ENCODE measurements around the gene SLX9.

Gene SLX9

DNA sequence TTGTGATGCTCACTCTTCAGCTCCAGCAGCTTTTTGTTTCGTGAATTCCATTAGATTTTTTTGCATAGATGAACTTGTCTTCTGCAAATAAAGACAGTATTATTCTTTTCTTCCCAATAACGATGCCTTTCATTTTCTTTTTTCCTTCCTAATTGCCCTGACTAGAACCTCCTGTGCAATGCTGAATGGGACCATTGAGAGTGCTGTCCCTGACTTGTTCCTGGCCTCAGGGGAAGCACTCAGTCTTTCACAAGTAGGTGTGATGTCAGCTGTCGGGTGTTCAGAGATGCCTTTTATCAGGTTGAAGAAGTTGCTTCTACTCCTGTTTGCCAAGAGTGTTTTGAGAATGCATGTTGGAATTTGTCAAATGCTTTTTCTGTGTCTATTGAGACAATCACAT, 70.3 kb downstream of the SLX9 start:
- no peak for DNase-seq (ENCODE audit: low spot score)
- TF ChIP-seq, protein P1, sequence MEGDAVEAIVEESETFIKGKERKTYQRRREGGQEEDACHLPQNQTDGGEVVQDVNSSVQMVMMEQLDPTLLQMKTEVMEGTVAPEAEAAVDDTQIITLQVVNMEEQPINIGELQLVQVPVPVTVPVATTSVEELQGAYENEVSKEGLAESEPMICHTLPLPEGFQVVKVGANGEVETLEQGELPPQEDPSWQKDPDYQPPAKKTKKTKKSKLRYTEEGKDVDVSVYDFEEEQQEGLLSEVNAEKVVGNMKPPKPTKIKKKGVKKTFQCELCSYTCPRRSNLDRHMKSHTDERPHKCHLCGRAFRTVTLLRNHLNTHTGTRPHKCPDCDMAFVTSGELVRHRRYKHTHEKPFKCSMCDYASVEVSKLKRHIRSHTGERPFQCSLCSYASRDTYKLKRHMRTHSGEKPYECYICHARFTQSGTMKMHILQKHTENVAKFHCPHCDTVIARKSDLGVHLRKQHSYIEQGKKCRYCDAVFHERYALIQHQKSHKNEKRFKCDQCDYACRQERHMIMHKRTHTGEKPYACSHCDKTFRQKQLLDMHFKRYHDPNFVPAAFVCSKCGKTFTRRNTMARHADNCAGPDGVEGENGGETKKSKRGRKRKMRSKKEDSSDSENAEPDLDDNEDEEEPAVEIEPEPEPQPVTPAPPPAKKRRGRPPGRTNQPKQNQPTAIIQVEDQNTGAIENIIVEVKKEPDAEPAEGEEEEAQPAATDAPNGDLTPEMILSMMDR (IDR thresholded peaks at IDR 0.05; ENCODE audit: extremely low read depth, missing control alignments) = no peak

DNA sequence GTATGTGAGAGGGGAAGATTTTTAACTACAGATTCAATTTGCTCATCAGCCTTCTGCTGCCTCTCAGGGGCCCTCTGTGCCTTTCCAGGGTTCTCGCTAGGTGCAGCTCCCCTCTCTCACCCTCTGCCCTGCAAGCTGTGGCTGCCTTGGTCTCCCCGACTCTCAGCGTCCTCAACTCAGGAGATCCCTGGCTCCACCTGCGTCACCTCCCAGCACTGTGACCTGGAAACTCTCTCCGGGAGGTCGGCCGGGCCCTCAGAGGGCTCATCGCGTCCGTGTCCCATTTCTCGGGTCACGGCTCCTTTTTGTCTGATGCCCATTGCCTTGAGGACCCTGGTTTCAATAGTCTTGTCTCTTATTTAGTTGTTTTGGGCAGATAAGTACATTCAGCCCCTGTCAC, 71.0 kb downstream of the SLX9 start:
- TF ChIP-seq, protein P1 (IDR thresholded peaks at IDR 0.05; ENCODE audit: extremely low read depth, missing control alignments) = no peak
- no peak for DNase-seq (ENCODE audit: low spot score)

DNA sequence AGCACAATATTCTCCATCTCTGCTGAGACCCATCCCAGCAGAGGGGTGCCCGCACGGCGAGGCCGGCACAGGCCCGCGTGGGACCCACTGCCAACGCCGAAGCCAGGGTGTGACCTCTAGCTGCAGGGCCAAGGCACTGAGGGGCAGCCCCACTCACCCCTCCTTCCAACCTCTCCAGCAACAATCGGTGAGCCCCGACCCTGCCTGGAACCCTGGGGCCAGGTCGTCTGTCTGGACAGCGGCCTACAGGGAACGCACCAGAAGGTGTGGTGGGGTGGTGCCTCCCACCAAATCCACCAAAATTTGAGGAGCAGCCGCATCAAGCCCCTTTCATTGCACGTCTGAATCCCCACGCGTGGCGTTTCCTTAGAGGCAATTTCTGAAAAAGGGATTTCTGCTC, 71.6 kb downstream of the SLX9 start:
- TF ChIP-seq, protein P1 (IDR thresholded peaks at IDR 0.05; ENCODE audit: extremely low read depth, missing control alignments) = no peak
- no peak for DNase-seq (ENCODE audit: low spot score)

DNA sequence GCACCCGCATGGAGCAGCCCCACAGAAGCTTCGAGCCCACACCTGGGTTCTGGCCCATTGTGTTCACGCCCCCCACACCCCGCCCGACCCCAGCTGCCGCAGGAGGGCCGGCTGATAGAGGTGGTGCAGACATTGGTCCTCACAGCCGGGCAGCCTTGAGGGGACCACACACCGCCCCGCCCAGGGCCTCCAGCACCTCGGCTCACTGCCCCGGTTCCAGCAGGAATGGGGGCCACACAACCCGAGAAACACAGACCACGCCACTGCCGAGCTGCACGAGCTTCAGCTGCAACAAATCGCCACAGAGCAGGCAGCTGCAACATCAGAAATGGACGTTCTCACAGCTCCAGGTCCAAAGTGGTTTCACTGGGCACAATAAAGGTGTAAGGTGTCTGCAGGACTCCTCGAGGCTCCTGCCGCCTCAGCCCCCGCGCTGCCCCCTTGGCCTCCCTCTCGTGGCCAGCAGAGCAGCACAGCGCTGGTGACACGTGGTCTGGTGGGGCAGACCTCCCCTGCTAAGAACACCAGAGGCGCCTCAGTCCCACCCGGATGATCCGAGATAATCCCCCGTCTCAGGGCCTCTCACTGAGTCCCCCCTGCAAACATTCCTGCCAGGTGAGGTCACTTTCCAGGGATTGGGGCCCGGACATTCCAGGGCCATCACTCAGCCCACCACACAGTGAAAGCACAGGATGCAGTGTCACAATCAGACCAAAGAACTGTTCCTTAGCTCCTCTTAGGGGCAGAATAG, 72.3 kb downstream of the SLX9 start:
- TF ChIP-seq, protein P1 (IDR thresholded peaks at IDR 0.05; ENCODE audit: extremely low read depth, missing control alignments) = no peak

DNA sequence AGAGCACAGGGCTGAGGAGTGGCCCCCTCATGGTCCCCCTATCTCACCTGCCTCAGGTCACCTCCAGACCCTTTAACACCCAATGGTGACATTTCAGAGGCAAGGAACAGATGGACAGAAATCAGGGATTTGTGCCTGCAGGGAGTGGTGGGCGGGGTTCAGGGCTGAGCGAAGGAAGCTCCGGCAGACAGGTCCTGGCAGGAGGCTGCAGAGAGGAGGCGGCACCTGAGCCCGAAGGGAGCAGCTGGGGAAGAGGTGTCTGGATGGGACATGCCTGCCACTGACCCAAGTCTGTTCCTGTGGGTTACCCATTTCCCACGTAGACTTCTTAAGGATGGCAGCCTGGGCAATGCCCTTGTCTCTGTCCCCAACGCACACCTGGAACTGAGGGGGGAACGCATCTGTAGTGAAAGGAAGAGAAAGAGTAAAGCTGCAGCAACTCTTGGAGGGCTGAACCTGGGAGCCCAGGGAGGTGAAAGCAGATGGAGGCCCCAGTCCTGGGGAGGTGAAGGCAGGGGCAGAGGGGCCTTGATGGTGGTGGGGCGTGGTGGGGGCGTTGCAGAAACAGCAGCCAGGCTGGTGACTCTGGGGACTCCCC, 72.9 kb downstream of the SLX9 start:
- DNase-seq (ENCODE audit: low spot score) = no peak
- TF ChIP-seq, protein P1 (IDR thresholded peaks at IDR 0.05; ENCODE audit: extremely low read depth, missing control alignments) = no peak

More for the DNA sequence above, 72.3 kb downstream of the SLX9 start:
- no peak for DNase-seq (ENCODE audit: low spot score)

DNA sequence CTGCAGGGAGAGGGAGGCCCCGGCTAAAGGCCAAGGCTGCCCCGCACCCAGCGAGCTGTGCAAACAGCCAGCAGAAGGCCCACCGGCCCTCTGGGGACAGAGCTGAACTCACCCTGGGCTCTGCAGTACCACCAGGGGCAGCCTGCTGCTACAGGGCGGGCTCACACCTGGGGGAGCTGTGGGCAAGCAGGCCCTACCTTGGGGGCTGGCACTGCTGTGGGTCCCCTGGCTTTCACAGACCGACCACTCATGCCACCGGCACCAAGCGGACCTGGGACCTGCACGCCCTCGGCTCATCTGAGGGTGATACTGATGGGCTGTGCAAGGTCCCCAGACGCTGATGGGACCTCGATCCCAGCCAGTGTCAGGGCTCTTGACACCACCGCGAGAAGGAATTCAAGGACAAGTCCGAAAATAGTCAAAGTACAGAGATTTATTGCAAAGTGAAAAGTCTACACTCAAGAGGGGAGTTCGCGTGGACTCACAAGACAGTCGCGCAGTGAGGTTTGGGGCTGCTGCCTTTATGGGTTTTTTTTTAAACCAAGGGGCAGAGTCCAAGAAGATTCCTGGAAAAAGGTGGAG, 73.5 kb downstream of the SLX9 start:
- TF ChIP-seq, protein P1 (IDR thresholded peaks at IDR 0.05; ENCODE audit: extremely low read depth, missing control alignments) = no peak

DNA sequence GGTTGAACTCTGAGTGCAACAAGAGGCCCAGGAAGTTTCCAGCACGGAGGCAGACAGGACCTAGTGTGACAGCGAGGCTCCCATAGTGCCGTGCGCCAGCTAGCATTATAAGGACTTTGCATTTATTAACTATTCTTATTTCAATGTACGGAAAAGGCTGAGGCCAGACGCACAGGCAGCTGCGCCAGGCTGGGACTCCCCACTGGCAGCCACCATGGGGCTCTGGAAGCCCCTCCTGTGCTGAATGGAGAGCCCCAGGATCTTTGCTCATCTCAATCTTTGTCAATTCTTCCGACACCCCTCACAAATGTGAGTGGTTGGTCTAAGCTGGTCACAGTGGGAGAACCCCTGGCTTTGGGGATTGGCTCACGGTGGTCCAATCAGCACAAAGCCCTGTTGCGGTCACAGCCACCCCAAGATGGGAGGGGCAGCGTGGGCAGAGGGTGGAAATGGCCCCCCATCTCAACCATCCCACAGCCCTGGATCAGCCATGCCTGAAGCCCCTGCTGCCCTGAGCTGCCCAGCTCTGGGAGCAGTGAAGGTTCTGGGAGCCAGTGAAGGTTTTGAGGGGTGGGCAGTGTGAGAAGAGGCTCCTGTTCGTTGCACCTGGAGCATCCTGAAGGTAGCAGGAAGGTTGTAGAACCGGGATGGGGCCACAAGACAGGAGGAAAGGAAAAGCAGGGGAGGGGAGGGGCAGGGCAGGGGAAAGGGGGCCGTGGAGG, 75.1 kb downstream of the SLX9 start:
- TF ChIP-seq, protein P1 (IDR thresholded peaks at IDR 0.05; ENCODE audit: extremely low read depth, missing control alignments) = no peak
- no peak for DNase-seq (ENCODE audit: low spot score)

More for the DNA sequence above, 73.5 kb downstream of the SLX9 start:
- DNase-seq (ENCODE audit: low spot score) = no peak

Data from GM20000 (cell line).